GM18505 (cell line): ENCODE measurements around the gene FOXI1.

ENCODE experiments used
- ATAC-seq: cut with Tn5 transposase; IDR thresholded peaks from one replicate; pipeline ENCODE4 v1.9.1; 2021; ENCODE audit not compliant: unreplicated experiment
- POLR2A ChIP-seq: IDR thresholded peaks from 4 replicates; pipeline ENCODE4 v1.6.1; 2011; ENCODE audit warnings: borderline replicate concordance; ENCODE audit not compliant: insufficient read depth, insufficient read length; ENCODE audit errors: extremely low read depth

FOXI1 gene

GRCh38 chr5:170107674-170108073 lies 2.0 kb downstream of the FOXI1 start:
- ATAC-seq = no peak
- no peak for TF ChIP-seq POLR2A

DNA sequence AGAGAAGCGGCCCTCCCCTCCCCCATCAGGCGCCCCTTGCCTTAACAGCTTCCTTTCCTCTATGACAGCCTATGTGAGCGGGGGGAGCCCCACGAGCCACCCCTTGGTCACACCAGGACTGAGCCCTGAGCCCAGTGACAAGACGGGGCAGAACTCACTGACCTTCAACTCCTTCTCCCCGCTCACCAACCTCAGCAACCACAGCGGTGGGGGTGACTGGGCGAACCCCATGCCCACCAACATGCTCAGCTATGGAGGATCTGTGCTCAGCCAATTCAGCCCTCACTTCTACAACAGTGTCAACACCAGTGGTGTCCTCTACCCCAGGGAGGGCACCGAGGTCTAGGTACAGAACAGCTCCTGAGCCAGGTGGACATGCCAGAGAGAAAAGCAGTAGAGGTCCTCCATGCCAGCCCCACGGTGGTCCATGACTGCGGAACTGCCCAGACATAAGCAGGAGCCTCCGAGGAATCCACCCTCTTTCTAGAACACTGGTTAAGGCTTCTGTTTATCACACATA lies 2.6 kb downstream of the FOXI1 start:
- no peak for ATAC-seq
- no peak for TF ChIP-seq POLR2A

- TF ChIP-seq POLR2A = no peak
- ATAC-seq = no peak
These were observed 3.6 kb downstream of the FOXI1 start for GRCh38 chr5:170109059-170110031.

DNA sequence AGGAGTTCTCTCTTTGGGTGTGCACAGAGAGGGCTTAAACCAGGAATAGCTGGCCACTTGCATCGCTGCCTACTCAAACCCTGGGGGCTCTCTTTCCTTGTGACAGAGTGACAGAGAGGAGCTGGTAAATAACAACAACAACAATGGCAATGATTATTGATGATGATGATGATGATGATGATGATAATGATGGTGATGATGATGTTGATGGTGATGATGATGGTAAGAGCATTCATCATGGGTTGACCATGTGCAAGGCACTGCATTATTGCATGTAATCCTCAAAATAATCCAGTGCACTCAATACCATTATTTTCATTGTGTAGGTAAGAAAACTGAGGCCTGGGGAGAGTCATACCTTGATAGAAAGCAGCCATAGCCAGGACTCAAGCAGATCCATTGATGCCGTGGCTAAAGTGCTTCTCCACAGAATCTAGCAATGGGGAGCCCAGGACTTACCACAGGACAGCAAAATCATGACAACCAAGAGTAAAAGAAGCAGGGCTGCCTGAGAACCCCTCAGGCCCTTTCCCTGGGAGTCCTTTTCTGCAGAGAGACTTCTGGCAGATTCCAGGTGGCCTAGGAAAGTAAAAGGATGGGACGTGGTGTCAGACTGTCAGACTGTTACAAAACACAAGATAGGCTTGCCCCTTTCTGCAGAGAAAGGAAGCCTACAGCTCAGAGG lies 4.8 kb downstream of the FOXI1 start:
- ATAC-seq = no peak
- TF ChIP-seq POLR2A = no peak

GRCh38 chr5:170111088-170111785 lies 5.5 kb downstream of the FOXI1 start:
- no peak for TF ChIP-seq POLR2A
- ATAC-seq = no peak

GRCh38 chr5:170112876-170113521 lies 7.3 kb downstream of the FOXI1 start:
- no peak for ATAC-seq
- TF ChIP-seq POLR2A = no peak

GRCh38 chr5:170113522-170113900 lies 7.8 kb downstream of the FOXI1 start:
- no peak for ATAC-seq
- no peak for TF ChIP-seq POLR2A

DNA sequence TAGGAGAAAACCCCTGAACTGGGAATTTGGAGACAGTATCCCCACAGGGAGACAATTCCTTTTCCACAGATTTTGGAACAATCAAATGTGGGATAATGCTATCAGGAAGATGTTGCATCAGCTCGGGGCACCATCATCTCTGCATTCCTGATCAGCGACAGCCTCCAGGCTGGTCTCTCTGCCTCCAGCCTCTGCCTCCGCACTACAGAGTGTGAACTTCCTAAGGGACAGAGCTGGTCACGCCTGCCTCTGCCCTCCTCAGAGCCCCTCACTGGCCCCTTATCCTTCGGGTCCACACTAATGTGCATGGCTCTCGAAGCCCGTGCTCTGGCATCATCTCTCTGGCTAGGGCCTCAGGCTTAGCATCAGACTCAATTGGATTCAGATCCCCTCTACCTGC lies 8.6 kb downstream of the FOXI1 start:
- ATAC-seq = no peak

GRCh38 chr5:170115925-170116324 lies 10.2 kb downstream of the FOXI1 start:
- no peak for ATAC-seq
- TF ChIP-seq POLR2A = no peak

More for the DNA sequence above, 8.6 kb downstream of the FOXI1 start:
- no peak for TF ChIP-seq POLR2A

GRCh38 chr5:170117736-170118135 lies 12.0 kb downstream of the FOXI1 start:
- ATAC-seq = no peak
- no peak for TF ChIP-seq POLR2A

DNA sequence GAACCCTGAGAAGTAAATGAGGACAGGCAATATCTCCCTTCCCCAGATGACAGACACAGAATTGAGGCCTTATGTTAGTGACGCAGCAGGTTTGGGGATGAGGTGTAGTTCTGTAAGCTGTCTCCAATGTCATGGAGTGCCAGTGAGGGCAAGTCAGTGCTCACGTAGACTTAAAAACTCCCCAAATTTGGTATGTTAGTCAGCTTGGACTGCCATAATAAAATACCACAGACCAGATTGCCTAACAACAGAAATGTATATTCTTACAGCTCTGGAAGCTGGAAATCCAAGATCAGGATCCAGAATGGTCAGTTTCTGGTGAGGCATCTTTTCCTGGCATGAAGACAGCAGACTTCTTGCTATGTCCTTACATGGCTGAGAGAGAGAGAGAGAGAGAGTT lies 14.9 kb downstream of the FOXI1 start:
- no peak for ATAC-seq
- no peak for TF ChIP-seq POLR2A

- TF ChIP-seq POLR2A = no peak
- ATAC-seq = no peak
These were observed 15.6 kb downstream of the FOXI1 start for GRCh38 chr5:170121321-170121720.

DNA sequence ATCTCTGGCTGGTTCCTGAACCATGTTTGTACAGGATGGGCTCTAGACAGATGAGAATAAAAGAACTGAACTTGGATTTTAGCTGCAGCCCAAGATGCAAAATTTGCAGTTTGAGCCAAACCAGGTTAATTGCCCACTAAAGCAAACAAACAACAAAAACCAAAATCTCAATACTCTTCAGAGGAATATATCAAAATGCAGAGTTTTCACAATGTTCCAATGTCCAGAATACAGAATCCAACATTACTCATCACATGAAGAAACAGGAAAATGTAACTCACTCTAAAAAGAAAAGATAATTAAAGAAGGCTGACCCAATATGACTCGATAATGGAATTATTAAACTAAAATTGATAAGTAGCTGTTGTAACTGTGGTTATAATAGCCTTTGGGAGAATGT lies 20.4 kb downstream of the FOXI1 start:
- no peak for TF ChIP-seq POLR2A
- no peak for ATAC-seq

GRCh38 chr5:170126626-170127025 lies 20.9 kb downstream of the FOXI1 start:
- TF ChIP-seq POLR2A = no peak
- ATAC-seq = no peak

- TF ChIP-seq POLR2A = no peak
- ATAC-seq = no peak
These were observed 25.5 kb downstream of the FOXI1 start for GRCh38 chr5:170131235-170131634.
